ENCODE results near the gene TBXAS1. TPM values are rescaled to one million over a fixed set of nuclear protein-coding genes. Genes with fewer than 3 reads are reported as not detected.
A peak's percentile ranks its signal among the peaks of the same experiment; 100 is the strongest.
"Not testable (repeated sequence)": the region's sequence is repeated elsewhere in the genome, so short reads cannot be mapped to it uniquely, and the experiment has no call there.

The TBXAS1 gene
- total RNA-seq, 2 donors from 2014 or later: 19.3 to 44.1 TPM

DNA sequence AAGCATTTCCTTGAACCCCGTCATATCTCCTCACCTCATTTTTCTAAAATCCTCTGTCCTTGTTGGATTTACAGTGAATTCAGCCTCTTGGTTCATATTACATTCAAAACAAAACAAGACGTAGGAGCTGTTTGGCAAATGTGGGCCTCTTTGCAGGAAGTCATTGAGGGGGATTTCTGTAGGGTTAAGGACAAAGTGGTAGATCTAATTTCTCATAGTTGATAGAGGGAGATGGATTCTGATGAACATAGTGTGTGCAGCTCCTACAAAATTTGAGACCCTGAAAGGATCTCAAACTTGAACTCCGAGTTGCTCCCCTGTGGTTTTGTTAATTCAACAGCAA lies 682 bp downstream of the TBXAS1 start:
- Histone ChIP-seq H3K36me3 (no peaks in the 10 kb centered on the region), H3K27ac (peak overlapping the region in 1 of 2 donors; percentile 64)

DNA sequence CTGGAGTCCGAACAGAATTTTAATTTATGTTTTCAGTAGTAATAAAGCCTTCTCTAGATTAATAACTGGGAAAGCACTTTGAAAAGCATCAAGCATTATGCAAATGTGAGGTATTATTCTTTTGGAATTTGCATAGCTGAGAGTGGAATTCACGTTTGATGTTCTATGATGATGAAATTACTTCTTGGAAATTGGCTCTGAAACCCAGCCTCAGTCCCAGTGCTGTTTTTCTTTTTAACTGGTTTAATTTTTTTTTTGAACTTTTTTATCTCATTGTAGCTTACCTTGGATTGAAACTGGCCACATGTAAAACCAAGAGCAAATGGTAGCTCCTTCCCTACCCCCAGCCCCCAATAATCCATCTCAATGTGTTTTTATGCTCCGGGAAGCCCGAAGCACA lies 1.2 kb downstream of the TBXAS1 start:
- no peak overlapping the region for H3K27ac ChIP-seq
- no peaks in the 10 kb centered on the region for H3K36me3 ChIP-seq
- H3K27me3 ChIP-seq (replicated peaks; ENCODE audit: insufficient read depth): no peaks in the 10 kb centered on the region
- H3K9me3 ChIP-seq: no peaks in the 10 kb centered on the region
- DNase-seq (ENCODE audit: low spot score): no peak
- WGBS: 76% methylated on average over 4 of the region's 4 CpGs
- intact Hi-C loops (cut with DNase I): no loop called here
- TF ChIP-seq POLR2AphosphoS5 (IDR thresholded peaks at IDR 0.05) (no peak), POLR2A (IDR thresholded peaks at IDR 0.05) (no peak)
- TF ChIP-seq, protein P1, sequence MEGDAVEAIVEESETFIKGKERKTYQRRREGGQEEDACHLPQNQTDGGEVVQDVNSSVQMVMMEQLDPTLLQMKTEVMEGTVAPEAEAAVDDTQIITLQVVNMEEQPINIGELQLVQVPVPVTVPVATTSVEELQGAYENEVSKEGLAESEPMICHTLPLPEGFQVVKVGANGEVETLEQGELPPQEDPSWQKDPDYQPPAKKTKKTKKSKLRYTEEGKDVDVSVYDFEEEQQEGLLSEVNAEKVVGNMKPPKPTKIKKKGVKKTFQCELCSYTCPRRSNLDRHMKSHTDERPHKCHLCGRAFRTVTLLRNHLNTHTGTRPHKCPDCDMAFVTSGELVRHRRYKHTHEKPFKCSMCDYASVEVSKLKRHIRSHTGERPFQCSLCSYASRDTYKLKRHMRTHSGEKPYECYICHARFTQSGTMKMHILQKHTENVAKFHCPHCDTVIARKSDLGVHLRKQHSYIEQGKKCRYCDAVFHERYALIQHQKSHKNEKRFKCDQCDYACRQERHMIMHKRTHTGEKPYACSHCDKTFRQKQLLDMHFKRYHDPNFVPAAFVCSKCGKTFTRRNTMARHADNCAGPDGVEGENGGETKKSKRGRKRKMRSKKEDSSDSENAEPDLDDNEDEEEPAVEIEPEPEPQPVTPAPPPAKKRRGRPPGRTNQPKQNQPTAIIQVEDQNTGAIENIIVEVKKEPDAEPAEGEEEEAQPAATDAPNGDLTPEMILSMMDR (IDR thresholded peaks at IDR 0.05): no peak
- peaks cover 4% of the 10 kb centered on the region for H3K4me1 ChIP-seq (replicated peaks)
- H3K4me3 ChIP-seq: peak overlapping the region; percentile 0 to 17

More for the DNA sequence above, 682 bp downstream of the TBXAS1 start:
- peaks cover 4% of the 10 kb centered on the region for H3K4me1 ChIP-seq (replicated peaks)
- DNase-seq (ENCODE audit: low spot score): no peak
- intact Hi-C loops (cut with DNase I): no loop called here
- no peaks in the 10 kb centered on the region for H3K27me3 ChIP-seq (replicated peaks; ENCODE audit: insufficient read depth)
- WGBS: 54% methylated on average over 3 of the region's 3 CpGs
- TF ChIP-seq, protein P1 (IDR thresholded peaks at IDR 0.05): no peak
- no peak for TF ChIP-seq POLR2A (IDR thresholded peaks at IDR 0.05)
- no peak for TF ChIP-seq POLR2AphosphoS5 (IDR thresholded peaks at IDR 0.05)
- H3K9me3 ChIP-seq: no peaks in the 10 kb centered on the region
- H3K4me3 ChIP-seq: peak overlapping the region; percentile 0 to 17

DNA sequence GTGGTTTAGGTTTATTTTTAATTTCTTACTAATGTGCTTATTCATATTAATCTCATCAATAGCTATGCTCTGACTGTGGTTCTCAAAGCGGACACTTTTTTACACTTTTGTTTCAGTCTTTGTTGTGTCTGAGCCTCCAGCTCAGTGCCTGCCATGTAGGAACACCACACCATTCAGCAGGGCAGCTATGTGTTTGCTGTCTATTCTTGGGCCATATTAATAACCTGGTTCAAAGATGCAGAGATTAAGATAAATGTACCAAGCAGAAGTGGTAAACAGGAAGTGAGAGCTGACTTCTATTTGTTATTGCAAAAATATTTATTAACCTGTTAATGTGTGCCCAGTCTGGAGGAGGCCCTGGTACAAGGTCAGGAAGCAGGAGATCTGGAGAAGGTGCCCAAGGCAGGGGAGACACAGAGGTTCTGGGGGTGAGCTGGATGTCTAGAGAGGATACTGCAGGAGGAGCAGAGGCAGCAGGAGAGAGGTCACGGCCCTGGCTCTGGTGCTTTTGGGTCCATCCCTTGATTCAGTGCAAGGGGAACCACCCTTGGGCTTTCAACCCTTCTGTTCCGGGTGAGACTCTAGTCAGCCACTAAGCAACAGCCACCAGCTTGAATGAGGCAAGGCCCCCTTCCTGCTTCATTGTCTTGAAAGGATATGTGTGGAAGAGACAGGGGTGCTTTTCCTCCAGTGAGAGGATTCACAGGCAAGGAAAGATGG lies 1.9 kb downstream of the TBXAS1 start:
- TF ChIP-seq POLR2AphosphoS5 (IDR thresholded peaks at IDR 0.05): no peak
- TF ChIP-seq, protein P1 (IDR thresholded peaks at IDR 0.05): no peak
- intact Hi-C loops (cut with DNase I): no loop called here
- Histone ChIP-seq H3K36me3 (no peaks in the 10 kb centered on the region), H3K9me3 (no peaks in the 10 kb centered on the region), H3K27me3 (replicated peaks; ENCODE audit: insufficient read depth) (no peaks in the 10 kb centered on the region), H3K27ac (no peak overlapping the region), H3K4me1 (replicated peaks) (peaks cover 4% of the 10 kb centered on the region), H3K4me3 (no peak overlapping the region)
- DNase-seq (ENCODE audit: low spot score): no peak
- 96% methylated on average over 3 of the region's 3 CpGs for WGBS

DNA sequence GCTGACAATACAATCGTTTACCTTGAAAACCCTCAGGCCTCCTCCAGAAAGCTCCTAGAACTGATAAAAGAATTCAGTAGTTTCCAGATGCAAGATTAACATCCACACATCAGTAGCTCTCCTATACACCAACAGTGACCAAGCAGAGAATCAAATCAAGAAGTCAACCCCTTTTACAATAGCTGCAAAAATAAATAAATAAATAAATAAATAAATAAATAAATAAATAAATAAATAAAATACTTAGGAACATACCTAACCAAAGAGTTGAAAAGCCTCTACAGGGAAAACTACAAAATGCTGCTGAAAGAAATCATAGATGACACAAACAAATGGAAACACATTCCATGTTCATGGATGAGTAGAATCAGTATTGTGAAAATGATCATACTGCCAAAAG lies 6.8 kb downstream of the TBXAS1 start:
- H3K9me3 ChIP-seq; H3K27me3 ChIP-seq (replicated peaks; ENCODE audit: insufficient read depth); H3K27ac ChIP-seq; H3K4me1 ChIP-seq (replicated peaks); DNase-seq (ENCODE audit: low spot score); H3K4me3 ChIP-seq; H3K36me3 ChIP-seq; intact Hi-C loops (cut with DNase I): not testable (repeated sequence)
- 96% methylated on average over 1 of the region's 1 CpG for WGBS

DNA sequence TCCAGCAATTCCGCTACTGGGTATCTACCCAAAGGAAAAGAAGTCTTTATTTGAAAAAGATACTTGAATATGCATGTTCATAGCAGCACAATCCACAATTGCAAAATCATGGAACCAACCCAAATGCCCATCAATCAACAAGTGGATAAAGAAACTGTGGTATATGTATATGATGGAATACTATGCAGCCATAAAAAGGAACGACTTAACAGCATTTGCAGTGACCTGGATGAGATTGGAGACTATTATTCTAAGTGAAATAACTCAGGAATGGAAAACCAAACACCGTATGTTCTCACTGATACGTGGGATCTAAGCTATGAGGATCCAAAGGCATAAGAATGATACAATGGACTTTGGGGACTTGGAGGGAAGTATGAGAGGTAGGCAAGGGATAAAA lies 8.2 kb downstream of the TBXAS1 start:
- WGBS: 94% methylated on average over 4 of the region's 4 CpGs
- H3K36me3 ChIP-seq; H3K27ac ChIP-seq; H3K4me3 ChIP-seq; H3K27me3 ChIP-seq (replicated peaks; ENCODE audit: insufficient read depth); H3K4me1 ChIP-seq (replicated peaks); intact Hi-C loops (cut with DNase I); H3K9me3 ChIP-seq; DNase-seq (ENCODE audit: low spot score): not testable (repeated sequence)

DNA sequence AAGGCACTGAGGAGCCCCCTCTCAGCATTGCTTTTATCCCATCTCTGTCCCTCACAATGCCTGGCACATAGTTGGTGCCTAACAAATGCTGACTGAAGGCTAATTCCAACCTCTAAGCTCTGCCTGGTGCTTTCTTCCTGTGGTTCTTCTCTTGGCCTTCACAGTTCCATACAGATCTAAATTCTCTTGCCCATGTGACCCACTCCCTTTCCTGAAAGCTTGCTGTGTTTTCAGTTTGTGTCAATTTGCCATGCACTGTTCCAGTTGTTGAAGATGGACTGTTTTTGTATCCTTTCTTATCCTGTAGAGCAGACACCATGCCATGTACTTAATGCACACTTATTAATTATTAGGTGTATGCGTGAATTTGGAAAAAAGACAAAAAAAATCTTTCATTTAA lies 9.2 kb downstream of the TBXAS1 start:
- Histone ChIP-seq H3K9me3 (no peaks in the 10 kb centered on the region), H3K4me3 (no peak overlapping the region), H3K4me1 (replicated peaks) (no peaks in the 10 kb centered on the region), H3K36me3 (no peaks in the 10 kb centered on the region), H3K27ac (no peak overlapping the region), H3K27me3 (replicated peaks; ENCODE audit: insufficient read depth) (no peaks in the 10 kb centered on the region)
- TF ChIP-seq POLR2AphosphoS5 (IDR thresholded peaks at IDR 0.05) (no peak), POLR2A (IDR thresholded peaks at IDR 0.05) (no peak)
- TF ChIP-seq, protein P1 (IDR thresholded peaks at IDR 0.05): no peak
- no peak for DNase-seq (ENCODE audit: low spot score)
- intact Hi-C loops (cut with DNase I): no loop called here
- WGBS: 94% methylated on average over 1 of the region's 1 CpG
